Measurements from ENCODE around the gene CRIM1.

Gene CRIM1

GRCh38 chr2:36490749-36491148 lies 135.2 kb downstream of the CRIM1 start:
- H3K4me1 ChIP-seq = peaks cover 0 to 97% (median 49%) of the 10 kb centered on the region in 4 donors
- H3K36me3 ChIP-seq = no peaks in the 10 kb centered on the region
- no peak for DNase-seq
- intact Hi-C loops (cut with DNase I; ENCODE audit: low total_unique reads) = no loop called here
- H3K9me3 ChIP-seq = no peaks in the 10 kb centered on the region
- peak overlapping the region; percentile 55 to 75 for H3K27ac ChIP-seq
- H3K27me3 ChIP-seq = no peaks in the 10 kb centered on the region
- H3K4me3 ChIP-seq = no peak overlapping the region
- TF ChIP-seq CTCF (IDR thresholded peaks at IDR 0.05) = no peak

DNA sequence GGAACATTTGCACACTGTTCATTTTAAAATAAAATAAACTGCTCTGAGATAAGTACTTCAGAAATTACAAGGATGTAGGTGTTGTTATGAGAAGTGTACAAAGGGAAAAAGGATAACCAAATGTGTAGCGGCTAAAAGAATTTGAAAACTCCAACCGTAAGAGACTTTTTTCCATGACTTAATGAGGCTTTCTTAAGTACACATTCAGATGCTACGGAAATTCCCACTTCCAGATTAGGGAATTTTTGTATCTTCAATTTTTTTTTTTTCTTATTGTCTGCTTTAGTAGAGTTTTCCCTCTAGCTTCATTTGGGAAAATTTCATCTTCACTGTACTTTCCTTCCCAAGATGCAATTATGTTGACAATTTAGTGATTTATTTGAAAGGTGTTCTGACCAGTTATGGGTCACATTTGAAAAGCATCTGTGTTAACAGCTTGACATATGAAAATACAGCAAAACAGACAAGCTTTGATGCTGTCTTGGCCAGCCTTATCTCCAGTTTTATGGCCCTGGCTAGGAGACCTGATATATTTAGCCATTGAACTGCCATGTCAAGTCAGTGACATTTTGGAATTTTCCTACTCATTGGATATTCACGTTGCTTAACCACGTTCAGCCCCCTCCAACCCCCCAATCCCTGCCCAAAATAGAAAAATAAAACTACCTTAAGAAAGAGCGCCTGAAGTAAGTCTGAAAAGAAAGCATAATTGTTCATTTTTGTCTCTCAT lies 136.8 kb downstream of the CRIM1 start:
- intact Hi-C loops (cut with DNase I; ENCODE audit: low total_unique reads) = no loop called here
- DNase-seq = no peak
- no peak overlapping the region for H3K4me3 ChIP-seq
- no peaks in the 10 kb centered on the region for H3K36me3 ChIP-seq
- peaks cover 0 to 96% (median 38%) of the 10 kb centered on the region in 4 donors for H3K4me1 ChIP-seq
- no peaks in the 10 kb centered on the region for H3K27me3 ChIP-seq
- H3K27ac ChIP-seq = peak overlapping the region; percentile 54 to 75
- TF ChIP-seq CTCF (IDR thresholded peaks at IDR 0.05) = no peak
- no peaks in the 10 kb centered on the region for H3K9me3 ChIP-seq

DNA sequence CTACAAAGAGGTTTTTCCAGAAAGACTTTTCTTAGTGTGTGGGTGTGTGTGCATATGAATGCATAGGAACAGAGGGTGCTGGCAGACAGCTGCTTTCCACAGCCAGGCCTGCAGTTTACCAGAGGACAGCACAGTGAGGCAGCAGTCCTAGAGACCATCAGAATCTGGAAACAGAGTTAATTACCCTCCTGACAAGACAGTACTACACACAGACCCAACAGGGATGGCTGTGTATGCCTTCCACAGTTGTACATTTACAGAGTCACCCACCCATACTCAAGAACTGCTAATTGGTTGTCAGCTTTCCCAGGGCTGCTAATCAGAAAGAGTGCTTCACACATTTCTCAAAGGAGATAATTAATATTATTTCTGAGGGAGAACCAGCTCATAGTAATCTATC lies 137.7 kb downstream of the CRIM1 start:
- H3K4me1 ChIP-seq = peaks cover 0 to 96% (median 30%) of the 10 kb centered on the region in 4 donors
- no peaks in the 10 kb centered on the region for H3K36me3 ChIP-seq
- no peak for TF ChIP-seq CTCF (IDR thresholded peaks at IDR 0.05)
- no peak for DNase-seq
- H3K9me3 ChIP-seq = no peaks in the 10 kb centered on the region
- H3K27me3 ChIP-seq = no peaks in the 10 kb centered on the region
- intact Hi-C loops (cut with DNase I; ENCODE audit: low total_unique reads) = no loop called here
- no peak overlapping the region for H3K4me3 ChIP-seq
- peak overlapping the region; percentile 54 to 75 for H3K27ac ChIP-seq

DNA sequence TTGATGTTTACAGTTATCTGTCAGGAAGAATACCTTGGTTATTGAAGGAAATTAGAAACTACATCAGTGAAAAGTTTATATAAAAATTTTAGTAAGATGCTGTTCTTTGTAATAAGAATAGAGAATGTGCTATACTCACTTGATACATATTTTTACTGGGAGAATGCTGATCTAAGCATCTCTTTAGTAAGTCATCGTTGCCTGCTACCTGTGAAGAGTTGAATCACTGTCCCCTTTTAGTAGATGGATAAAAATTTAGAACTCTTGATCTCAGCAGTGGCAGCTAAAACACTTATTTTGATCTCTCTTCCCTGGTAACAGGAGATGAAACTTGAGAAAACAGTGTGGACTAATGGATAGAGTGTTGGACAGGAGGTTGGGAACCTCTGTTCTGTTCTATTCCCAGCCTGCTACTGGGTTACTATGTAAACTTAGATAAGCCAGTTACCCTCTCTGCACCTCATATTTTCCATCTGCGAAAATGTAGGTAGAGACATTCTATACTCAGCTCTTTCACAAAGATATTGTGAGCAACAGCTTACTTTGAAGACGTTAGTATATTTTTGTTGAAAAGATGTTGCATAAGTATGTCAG lies 142.1 kb downstream of the CRIM1 start:
- no peak for DNase-seq
- no peaks in the 10 kb centered on the region for H3K27me3 ChIP-seq
- H3K4me3 ChIP-seq = no peak overlapping the region
- peak overlapping the region; percentile 34 to 36 for H3K27ac ChIP-seq
- no peak for TF ChIP-seq CTCF (IDR thresholded peaks at IDR 0.05)
- H3K36me3 ChIP-seq = peaks cover 6 to 33% (median 23%) of the 10 kb centered on the region in 3 donors
- intact Hi-C loops (cut with DNase I; ENCODE audit: low total_unique reads) = no loop called here
- H3K4me1 ChIP-seq = peaks cover 0 to 78% (median 12%) of the 10 kb centered on the region in 4 donors
- no peaks in the 10 kb centered on the region for H3K9me3 ChIP-seq

- H3K27me3 ChIP-seq = no peaks in the 10 kb centered on the region
- DNase-seq = no peak
- intact Hi-C loops (cut with DNase I; ENCODE audit: low total_unique reads) = no loop called here
- peaks cover 0 to 67% (median 7%) of the 10 kb centered on the region in 4 donors for H3K4me1 ChIP-seq
- no peaks in the 10 kb centered on the region for H3K9me3 ChIP-seq
- H3K36me3 ChIP-seq = peaks cover 6 to 49% (median 23%) of the 10 kb centered on the region in 3 donors
- no peak overlapping the region for H3K4me3 ChIP-seq
- peak overlapping the region; percentile 17 for H3K27ac ChIP-seq
- TF ChIP-seq CTCF (IDR thresholded peaks at IDR 0.05) = no peak
Observed at GRCh38 chr2:36499128-36499820, 143.7 kb downstream of the CRIM1 start.
